ENCODE results near the gene PIK3C2G. TPM values are rescaled to one million over a fixed set of nuclear protein-coding genes. Genes with fewer than 3 reads are reported as not detected.
"Not testable (repeated sequence)": the region's sequence is repeated elsewhere in the genome, so short reads cannot be mapped to it uniquely, and the experiment has no call there.

PIK3C2G gene
- total RNA-seq, 1 donor from 2014 or later = 0.85 TPM

GRCh38 chr12:18640321-18640955 lies 379.1 kb downstream of the PIK3C2G start:
- no peak for DNase-seq (ENCODE audit: low read depth)

DNA sequence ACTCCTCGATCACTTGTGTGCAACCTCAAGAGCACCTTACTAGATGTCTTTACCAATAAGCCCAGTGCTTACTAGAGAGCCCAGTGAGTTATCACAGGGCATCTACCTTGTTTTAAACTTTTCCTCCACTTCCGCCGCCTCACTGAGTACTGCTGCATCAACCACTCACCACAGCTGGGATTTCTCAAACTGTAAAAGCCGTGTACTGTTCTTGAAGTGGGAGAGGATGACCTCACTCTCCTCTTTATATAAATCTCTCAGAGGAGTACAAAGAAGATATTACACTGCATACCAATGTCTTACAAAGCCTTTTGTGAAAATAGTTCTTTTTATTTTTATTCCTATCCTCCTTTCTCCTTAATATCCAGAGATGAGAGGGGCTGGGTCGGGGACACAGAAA lies 382.4 kb downstream of the PIK3C2G start:
- DNase-seq (ENCODE audit: low read depth) = no peak

GRCh38 chr12:18644564-18644963 lies 383.2 kb downstream of the PIK3C2G start:
- DNase-seq (ENCODE audit: low read depth) = no peak

DNA sequence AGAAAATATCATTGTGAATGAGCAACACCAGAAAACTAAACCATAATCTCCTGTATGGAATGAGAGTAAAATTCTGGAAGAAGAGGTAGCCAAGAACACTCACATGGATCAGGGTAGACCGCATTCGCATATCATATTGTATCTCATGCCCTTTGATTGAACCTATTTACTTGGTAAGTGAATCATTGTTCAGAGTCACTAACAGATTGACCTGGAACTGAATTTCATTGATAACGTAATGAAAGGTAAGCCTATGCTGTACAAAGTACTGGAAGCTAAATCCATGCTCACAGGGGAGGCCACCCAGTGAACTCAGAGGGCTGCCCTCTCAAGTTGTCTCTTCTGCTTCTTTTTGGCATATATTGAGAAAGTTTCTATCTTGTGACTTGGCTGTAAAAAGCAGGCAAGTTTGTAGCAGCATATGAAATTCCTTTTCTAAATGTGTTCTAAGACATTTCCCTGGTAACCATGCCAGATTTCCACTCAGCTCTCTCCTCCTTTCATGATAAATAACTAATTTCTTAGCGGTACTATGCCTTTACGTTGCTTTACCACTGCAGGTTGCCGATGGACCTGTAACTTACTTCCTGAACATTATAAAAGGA lies 385.1 kb downstream of the PIK3C2G start:
- no peak for DNase-seq (ENCODE audit: low read depth)

- no peak for DNase-seq (ENCODE audit: low read depth)
Measured at GRCh38 chr12:18651525-18651924, 390.2 kb downstream of the PIK3C2G start.

DNA sequence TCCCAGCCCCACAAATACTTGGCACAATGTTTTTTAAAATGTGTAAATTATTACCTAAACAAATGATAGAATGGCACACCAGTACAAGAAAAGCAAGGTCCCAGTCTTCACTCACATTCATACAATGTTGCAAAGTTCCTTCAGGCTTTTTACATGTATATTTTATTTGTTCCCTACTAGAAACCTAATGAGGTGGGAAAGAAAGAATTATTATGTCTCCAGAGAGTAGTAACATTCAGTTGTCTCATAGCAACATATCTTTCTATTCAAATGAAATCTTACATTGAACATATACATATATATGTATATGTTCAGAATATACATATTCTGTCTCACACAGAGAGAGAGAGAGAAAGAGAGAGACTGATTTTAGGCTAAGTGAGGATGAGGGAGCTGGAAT lies 391.3 kb downstream of the PIK3C2G start:
- DNase-seq (ENCODE audit: low read depth) = no peak

- DNase-seq (ENCODE audit: low read depth) = peak; percentile 70
Measured at GRCh38 chr12:18653465-18653864, 392.1 kb downstream of the PIK3C2G start.

GRCh38 chr12:18655351-18655750 lies 394.0 kb downstream of the PIK3C2G start:
- DNase-seq (ENCODE audit: low read depth) = no peak

GRCh38 chr12:18658179-18658578 lies 396.9 kb downstream of the PIK3C2G start:
- DNase-seq (ENCODE audit: low read depth) = no peak

DNA sequence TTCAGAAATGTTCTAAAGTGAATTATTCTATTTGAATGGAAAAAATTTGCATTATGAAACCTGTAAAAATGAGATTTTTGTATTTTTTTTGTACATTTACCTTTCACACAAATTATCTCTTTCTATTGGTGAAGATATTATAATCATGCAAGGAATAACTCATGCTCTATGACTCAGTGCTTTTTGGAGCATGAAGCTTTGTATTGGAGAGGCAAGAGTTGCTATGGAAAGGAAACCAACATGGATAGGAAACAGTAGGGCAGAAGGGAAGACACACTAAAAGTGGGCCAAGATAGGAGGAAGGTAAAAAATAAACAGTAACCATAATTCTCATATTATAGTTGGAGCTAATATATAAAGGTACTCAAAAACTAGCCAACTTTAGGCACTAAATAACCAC lies 397.5 kb downstream of the PIK3C2G start:
- DNase-seq (ENCODE audit: low read depth) = peak; percentile 62

GRCh38 chr12:18676141-18676540 lies 414.8 kb downstream of the PIK3C2G start:
- no peak for DNase-seq (ENCODE audit: low read depth)

DNA sequence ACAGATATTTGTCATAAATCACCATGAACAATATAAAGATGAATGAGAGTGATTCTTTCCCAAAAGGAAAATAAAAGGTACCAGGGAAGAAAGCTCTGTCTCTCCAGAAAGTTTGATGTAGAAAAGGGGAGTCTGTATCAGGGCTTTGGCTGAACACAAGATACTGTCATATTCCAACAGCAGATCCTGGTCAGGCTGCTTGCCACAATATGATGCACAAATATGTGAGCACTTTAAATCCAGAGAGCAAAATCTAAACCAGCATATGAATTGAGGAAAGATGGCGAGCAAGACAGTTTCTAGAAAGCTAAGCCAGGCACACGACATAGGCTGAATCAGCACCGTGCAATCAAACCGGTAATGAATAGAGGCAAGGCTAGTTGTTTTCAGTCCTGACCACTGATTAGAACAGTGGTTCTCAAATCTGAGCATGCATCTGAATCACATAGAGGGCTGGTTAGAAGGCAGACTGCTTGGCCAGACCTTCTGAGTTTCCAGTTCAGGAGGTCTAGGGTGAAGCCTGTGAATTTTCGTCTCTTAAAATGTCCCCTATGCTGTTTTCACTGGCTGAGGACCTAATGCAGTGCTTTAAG lies 415.8 kb downstream of the PIK3C2G start:
- DNase-seq (ENCODE audit: low read depth) = no peak

GRCh38 chr12:18681818-18682217 lies 420.5 kb downstream of the PIK3C2G start:
- DNase-seq (ENCODE audit: low read depth) = no peak

- DNase-seq (ENCODE audit: low read depth) = peak; percentile 54
Measured at GRCh38 chr12:18683327-18684013, 422.2 kb downstream of the PIK3C2G start.

DNA sequence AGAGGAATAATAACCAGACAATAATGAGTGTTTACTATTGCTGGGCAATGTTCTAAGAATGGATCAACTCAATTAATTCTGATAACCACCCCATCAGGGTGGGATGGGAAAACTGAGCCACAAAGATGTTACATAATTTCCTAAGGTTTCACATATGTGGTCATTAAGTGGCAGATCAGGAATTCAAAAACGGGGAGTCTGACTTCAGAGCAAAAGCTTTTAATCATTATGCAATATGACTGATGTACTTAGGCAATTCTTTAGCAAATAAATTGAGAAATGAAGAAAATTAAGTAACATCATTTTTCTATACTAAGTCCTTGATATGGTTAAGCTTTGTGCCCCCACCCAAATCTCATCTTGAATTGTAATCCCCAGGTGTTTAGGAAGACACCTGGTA lies 423.1 kb downstream of the PIK3C2G start:
- DNase-seq (ENCODE audit: low read depth) = no peak

DNA sequence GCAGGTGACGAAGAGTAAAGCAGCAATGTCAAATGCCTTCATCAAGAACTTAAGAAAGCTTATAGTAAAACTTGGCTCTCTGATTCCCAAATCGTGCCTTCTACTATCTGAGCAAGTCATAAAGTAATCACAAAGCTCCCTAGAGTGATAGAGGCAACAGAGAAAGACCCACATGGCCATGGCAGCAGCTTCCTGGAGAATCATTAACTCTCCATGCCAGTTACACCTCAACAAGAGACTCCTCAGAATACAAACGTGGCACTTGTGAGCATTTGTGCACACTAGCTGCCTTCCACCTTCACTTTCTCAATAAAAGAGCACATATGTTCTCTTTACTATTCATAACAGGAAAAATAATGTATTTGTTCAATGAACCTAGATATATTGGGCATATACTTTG lies 428.5 kb downstream of the PIK3C2G start:
- DNase-seq (ENCODE audit: low read depth) = peak; percentile 60

DNA sequence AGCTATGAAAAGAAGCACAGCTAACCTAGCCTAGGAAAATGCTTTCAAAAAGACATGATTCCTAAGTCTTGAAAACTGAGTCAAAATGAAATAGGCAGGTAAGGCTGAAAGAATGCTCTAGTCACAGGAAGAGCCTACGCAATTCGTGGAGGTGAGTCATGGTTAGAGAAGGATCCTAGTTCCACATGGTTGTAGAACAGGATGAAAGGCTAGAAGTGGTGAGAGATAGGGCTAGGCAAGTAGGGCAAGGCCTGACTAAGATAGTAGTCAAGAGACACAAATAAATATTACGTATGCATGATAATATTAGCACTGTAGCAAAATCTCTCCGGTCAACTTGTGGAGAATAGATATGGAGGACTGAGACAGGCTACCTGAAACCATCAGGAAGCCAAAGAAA lies 429.3 kb downstream of the PIK3C2G start:
- peak; percentile 86 for DNase-seq (ENCODE audit: low read depth)

DNA sequence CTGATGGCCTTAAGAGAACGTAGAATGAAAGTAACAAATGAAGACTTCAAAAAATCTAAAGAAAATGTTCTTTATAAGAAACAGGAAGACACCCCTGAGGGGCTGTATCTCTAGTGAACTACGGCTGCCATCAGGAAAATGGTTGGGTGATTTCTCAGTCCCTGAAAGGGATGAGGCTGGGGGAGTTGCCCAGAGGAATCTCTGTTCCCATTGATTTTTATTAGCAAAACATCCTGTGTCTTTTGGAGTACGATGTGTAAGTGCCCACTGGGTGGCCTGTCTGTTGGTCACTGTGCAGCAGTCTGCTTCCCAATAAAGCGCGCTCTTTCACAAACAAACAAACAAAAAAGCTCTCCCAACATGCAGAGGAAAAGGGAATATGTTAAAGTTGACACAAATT lies 432.7 kb downstream of the PIK3C2G start:
- DNase-seq (ENCODE audit: low read depth) = not testable (repeated sequence)

DNA sequence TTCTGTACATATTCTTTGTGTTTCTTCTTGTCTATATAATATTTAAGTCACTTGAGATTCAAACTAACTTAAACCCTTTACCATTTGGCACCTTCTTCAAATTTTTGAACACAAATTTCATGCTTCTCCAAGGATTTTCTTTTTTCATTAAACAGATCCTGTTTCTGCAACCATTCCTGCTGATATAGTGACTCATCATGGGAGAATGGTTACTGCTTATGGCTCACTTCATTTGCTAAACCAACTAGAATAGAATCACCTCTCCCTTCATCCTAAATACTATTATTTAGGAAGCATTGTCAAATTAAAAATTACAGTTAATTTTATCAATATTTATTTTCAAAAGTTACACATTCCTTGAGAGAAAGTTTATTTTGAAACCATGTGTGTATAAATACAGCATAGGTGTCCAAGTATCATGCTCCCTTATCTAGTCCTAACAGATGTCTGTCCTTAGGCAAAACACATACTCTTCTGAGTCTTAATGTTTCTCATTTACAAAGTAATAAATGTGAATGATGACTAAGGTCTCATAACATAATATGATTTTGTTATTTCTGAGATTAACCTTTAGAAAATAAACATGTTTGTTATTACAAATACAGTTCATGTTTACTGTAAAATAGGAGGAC lies 435.8 kb downstream of the PIK3C2G start:
- DNase-seq (ENCODE audit: low read depth) = peak; percentile 82
